Neural cell (in vitro differentiated cells): Measurements from ENCODE around the gene TLE4. TPM values are rescaled to one million over a fixed set of nuclear protein-coding genes. Genes with fewer than 3 reads are reported as not detected.

Experiments
- H2AFZ ChIP-seq: fragments of 200-600, 300-800 bp; sonication (generic), shearing (Covaris generic); 2 replicates; pipeline ENCODE4 v1.6.0; 2014; ENCODE audit warnings: low read depth, mild to moderate bottlenecking, antibody characterized with exemption, low read length, moderate library complexity
- H3F3A ChIP-seq: fragments of 200-600 bp; shearing (Covaris generic); 2 replicates; pipeline ENCODE4 v1.6.1; 2016; ENCODE audit warnings: mild to moderate bottlenecking, moderate library complexity, mixed read lengths, antibody characterized with exemption, low read length; ENCODE audit not compliant: insufficient read depth, poor library complexity, severe bottlenecking
- H3K27ac ChIP-seq: fragments of 200-600, 300-800 bp; sonication (generic), shearing (Covaris generic); 2 replicates; pipeline ENCODE4 v1.5.1; 2014; ENCODE audit warnings: mild to moderate bottlenecking, low read length, moderate library complexity
- H3K27me3 ChIP-seq: fragments of 300-800, 200-600 bp; sonication (generic), shearing (Covaris generic); 2 replicates; pipeline ENCODE4 v1.6.0; 2014; ENCODE audit warnings: mild to moderate bottlenecking, low read depth, low read length, moderate library complexity; ENCODE audit not compliant: insufficient read depth
- H3K36me3 ChIP-seq: fragments of 300-800, 200-600 bp; sonication (generic), shearing (Covaris generic); 2 replicates; pipeline ENCODE4 v1.5.1; 2014; ENCODE audit warnings: mild to moderate bottlenecking, antibody characterized with exemption, low read length, moderate library complexity; ENCODE audit not compliant: insufficient read depth
- H3K4me2 ChIP-seq: fragments of 300-800, 200-600 bp; sonication (generic), shearing (Covaris generic); 2 replicates; pipeline ENCODE4 v1.6.0; 2014; ENCODE audit warnings: mild to moderate bottlenecking, low read length
- H3K4me3 ChIP-seq: fragments of 300-800, 200-600 bp; sonication (generic), shearing (Covaris generic); 2 replicates; pipeline ENCODE4 v1.5.1; 2014; ENCODE audit warnings: mild to moderate bottlenecking, low read length, moderate library complexity
- H3K79me2 ChIP-seq: fragments of 200-600 bp; shearing (Covaris generic); replicated peaks from 2 replicates; pipeline ENCODE4 v1.6.0; 2014; ENCODE audit warnings: mild to moderate bottlenecking, low read length, moderate library complexity; ENCODE audit not compliant: insufficient read depth
- H3K9ac ChIP-seq: fragments of 300-800, 200-600 bp; sonication (generic), shearing (Covaris generic); 2 replicates; pipeline ENCODE4 v1.6.1; 2016; ENCODE audit warnings: mild to moderate bottlenecking, low read length, mixed read lengths
- H3K9me2 ChIP-seq: fragments of 200-600 bp; shearing (Covaris generic); 2 replicates; pipeline ENCODE4 v1.6.1; 2016; ENCODE audit warnings: mild to moderate bottlenecking, low read length, mixed read lengths; ENCODE audit not compliant: insufficient read depth
- H3K9me3 ChIP-seq: fragments of 200-600, 300-800 bp; sonication (generic), shearing (Covaris generic); 2 replicates; pipeline ENCODE4 v1.6.1; 2016; ENCODE audit warnings: mild to moderate bottlenecking, mixed run types, low read length, moderate library complexity, mixed read lengths
- H4K20me1 ChIP-seq: fragments of 200-600 bp; shearing (Covaris generic); 2 replicates; pipeline ENCODE4 v1.6.1; 2016; ENCODE audit warnings: mild to moderate bottlenecking, mixed run types; ENCODE audit not compliant: insufficient read depth
- EP300 ChIP-seq: fragments of 450-650 bp; conservative IDR thresholded peaks from 2 replicates; pipeline ENCODE4 v1.6.1; 2014; ENCODE audit warnings: antibody characterized with exemption, mild to moderate bottlenecking, moderate library complexity; ENCODE audit not compliant: poor library complexity, severe bottlenecking
- EZH2 ChIP-seq: fragments of 200-600, 300-800 bp; shearing (Covaris generic), sonication (generic); IDR thresholded peaks from 2 replicates; pipeline ENCODE4 v1.6.1; 2014; ENCODE audit warnings: antibody characterized with exemption, low read length, borderline replicate concordance, mild to moderate bottlenecking; ENCODE audit not compliant: insufficient read depth, poor library complexity, severe bottlenecking
- MXI1 ChIP-seq: fragments of 450-650 bp; conservative IDR thresholded peaks from 2 replicates; pipeline ENCODE4 v1.6.1; 2014; ENCODE audit warnings: antibody characterized with exemption, mild to moderate bottlenecking; ENCODE audit not compliant: poor library complexity, severe bottlenecking
- POLR2AphosphoS5 ChIP-seq: IDR thresholded peaks from 2 replicates; pipeline ENCODE4 v1.6.1; 2012
- RAD21 ChIP-seq: fragments of 450-650 bp; conservative IDR thresholded peaks from 2 replicates; pipeline ENCODE4 v1.6.1; 2014; ENCODE audit warnings: antibody characterized with exemption, mild to moderate bottlenecking, moderate library complexity
- REST ChIP-seq: IDR thresholded peaks from 2 replicates; pipeline ENCODE4 v1.6.1; 2012; ENCODE audit warnings: borderline replicate concordance
- SMC3 ChIP-seq: fragments of 450-650 bp; conservative IDR thresholded peaks from 2 replicates; pipeline ENCODE4 v1.6.1; 2014; ENCODE audit warnings: antibody characterized with exemption, mild to moderate bottlenecking, moderate library complexity; ENCODE audit not compliant: poor library complexity
- TAF1 ChIP-seq: IDR thresholded peaks from 2 replicates; pipeline ENCODE4 v1.6.1; 2012; ENCODE audit warnings: low read depth
- polyA plus RNA-seq: library from polyadenylated mRNA; depleted of rRNA; stranded (reverse); fragments of >200 nt; gene quantifications from 2 replicates; pipeline ENCODE4 v1.2.3, GENCODE V29; 2014
- TF ChIP-seq, protein P1 (sequence below): fragments of 450-650 bp; IDR thresholded peaks from 2 replicates; pipeline ENCODE4 v1.5.1; 2014; ENCODE audit warnings: antibody characterized with exemption, mild to moderate bottlenecking, moderate library complexity; ENCODE audit not compliant: poor library complexity, severe bottlenecking

TLE4 gene
- polyA plus RNA-seq, 1 donor from 2014 or later, result 143 TPM

GRCh38 chr9:79658926-79659325 is 87.2 kb downstream of the TLE4 start:
- H3K9me2 ChIP-seq, result no peaks in the 10 kb centered on the region
- no peak overlapping the region for H3K9ac ChIP-seq
- peaks cover 48% of the 10 kb centered on the region for H3K79me2 ChIP-seq
- H3F3A ChIP-seq, result peaks cover 3% of the 10 kb centered on the region
- no peak overlapping the region for H3K4me2 ChIP-seq
- H3K27ac ChIP-seq, result no peak overlapping the region
- H3K9me3 ChIP-seq, result no peaks in the 10 kb centered on the region
- H4K20me1 ChIP-seq, result no peaks in the 10 kb centered on the region
- TF ChIP-seq REST (no peak), RAD21 (no peak), POLR2AphosphoS5 (no peak)
- TF ChIP-seq, protein P1, sequence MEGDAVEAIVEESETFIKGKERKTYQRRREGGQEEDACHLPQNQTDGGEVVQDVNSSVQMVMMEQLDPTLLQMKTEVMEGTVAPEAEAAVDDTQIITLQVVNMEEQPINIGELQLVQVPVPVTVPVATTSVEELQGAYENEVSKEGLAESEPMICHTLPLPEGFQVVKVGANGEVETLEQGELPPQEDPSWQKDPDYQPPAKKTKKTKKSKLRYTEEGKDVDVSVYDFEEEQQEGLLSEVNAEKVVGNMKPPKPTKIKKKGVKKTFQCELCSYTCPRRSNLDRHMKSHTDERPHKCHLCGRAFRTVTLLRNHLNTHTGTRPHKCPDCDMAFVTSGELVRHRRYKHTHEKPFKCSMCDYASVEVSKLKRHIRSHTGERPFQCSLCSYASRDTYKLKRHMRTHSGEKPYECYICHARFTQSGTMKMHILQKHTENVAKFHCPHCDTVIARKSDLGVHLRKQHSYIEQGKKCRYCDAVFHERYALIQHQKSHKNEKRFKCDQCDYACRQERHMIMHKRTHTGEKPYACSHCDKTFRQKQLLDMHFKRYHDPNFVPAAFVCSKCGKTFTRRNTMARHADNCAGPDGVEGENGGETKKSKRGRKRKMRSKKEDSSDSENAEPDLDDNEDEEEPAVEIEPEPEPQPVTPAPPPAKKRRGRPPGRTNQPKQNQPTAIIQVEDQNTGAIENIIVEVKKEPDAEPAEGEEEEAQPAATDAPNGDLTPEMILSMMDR, result no peak
- no peak overlapping the region for H3K4me3 ChIP-seq
- no peaks in the 10 kb centered on the region for H3K27me3 ChIP-seq
- no peak overlapping the region for H2AFZ ChIP-seq
- H3K36me3 ChIP-seq, result peaks cover 6% of the 10 kb centered on the region

DNA sequence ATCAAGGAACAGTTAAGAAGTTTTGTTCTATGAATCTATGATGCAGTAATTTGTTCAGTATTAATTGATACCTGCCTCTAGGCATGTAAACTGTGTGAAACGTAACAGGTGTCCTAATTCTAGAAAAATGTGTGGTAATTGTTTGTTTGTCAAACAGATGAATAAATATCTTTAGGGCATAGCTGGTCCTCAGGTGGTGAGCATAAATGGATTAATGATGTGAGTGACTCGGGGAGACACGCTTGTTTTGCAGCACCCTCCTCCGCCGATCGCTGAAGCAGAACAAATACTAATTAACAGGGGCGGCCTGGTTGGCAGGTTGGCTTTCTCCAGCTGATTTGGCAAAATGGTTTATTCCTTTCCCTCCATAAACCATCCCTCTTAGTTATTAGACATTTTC is 88.8 kb downstream of the TLE4 start:
- H3K4me3 ChIP-seq, result no peak overlapping the region
- H3K4me2 ChIP-seq, result no peak overlapping the region
- H3K9me3 ChIP-seq, result no peaks in the 10 kb centered on the region
- TF ChIP-seq TAF1, result no peak
- TF ChIP-seq SMC3, result no peak
- no peak for TF ChIP-seq RAD21
- no peak for TF ChIP-seq EZH2
- no peak for TF ChIP-seq REST
- TF ChIP-seq EP300, result no peak
- TF ChIP-seq, protein P1, result no peak
- no peak for TF ChIP-seq MXI1
- TF ChIP-seq POLR2AphosphoS5, result no peak
- no peaks in the 10 kb centered on the region for H3K9me2 ChIP-seq
- no peaks in the 10 kb centered on the region for H3K27me3 ChIP-seq
- no peak overlapping the region for H3K9ac ChIP-seq
- peaks cover 48% of the 10 kb centered on the region for H3K79me2 ChIP-seq
- no peak overlapping the region for H2AFZ ChIP-seq
- no peaks in the 10 kb centered on the region for H4K20me1 ChIP-seq
- peaks cover 3% of the 10 kb centered on the region for H3F3A ChIP-seq
- H3K27ac ChIP-seq, result no peak overlapping the region
- H3K36me3 ChIP-seq, result peaks cover 6% of the 10 kb centered on the region
